Kidney (tissue), 22 donors: ENCODE data around the gene ZSCAN31. TPM values are rescaled to one million over a fixed set of nuclear protein-coding genes. Genes with fewer than 3 reads are reported as not detected.
A peak's percentile ranks its signal among the peaks of the same experiment; 100 is the strongest.

ENCODE experiments used
- DNase-seq, 5 donors: peaks; one replicate each; pipeline ENCODE4 v3.0.0-alpha.2; 2013 to 2020
- FAIRE-seq: peaks from 2 replicates; lab custom pipeline; 2012; peaks lifted over from hg19 to GRCh38; lab: Jason Lieb, UNC
- H3K27ac ChIP-seq, 2 donors: one replicate each; pipeline ENCODE4 v1.7.0; 2013; ENCODE audit warnings: low read depth in 2 of 2, low read length in 2 of 2, inconsistent platforms in 1 of 2
- H3K27me3 ChIP-seq: one replicate; pipeline ENCODE4 v1.7.1; 2013; ENCODE audit warnings: low read length, inconsistent platforms; ENCODE audit not compliant: control insufficient read depth, insufficient read depth
- H3K36me3 ChIP-seq, 3 donors: one replicate each; pipeline versions ENCODE4 v1.7.0 to v1.7.1; 2013; ENCODE audit warnings: low read length in 3 of 3, control low read depth in 1 of 3, inconsistent platforms in 1 of 3; ENCODE audit not compliant: insufficient read depth in 3 of 3, control insufficient read depth in 2 of 3
- H3K4me1 ChIP-seq, 3 donors: one replicate each; pipeline versions ENCODE4 v1.7.0 to v1.7.1; 2013; ENCODE audit warnings: low read length in 3 of 3, inconsistent platforms in 1 of 3, low read depth in 1 of 3; ENCODE audit not compliant: control insufficient read depth in 2 of 3, insufficient read depth in 2 of 3
- H3K4me3 ChIP-seq, 3 donors: one replicate each; pipeline versions ENCODE4 v1.7.0 to v1.8.1; 2013; ENCODE audit warnings: low read length in 3 of 3, control low read depth in 1 of 3, inconsistent platforms in 1 of 3
- H3K9ac ChIP-seq, 3 donors: one replicate each; pipeline versions ENCODE4 v1.7.0 to v1.7.1; 2013; ENCODE audit warnings: low read length in 3 of 3, control low read depth in 1 of 3, inconsistent platforms in 1 of 3
- H3K9me3 ChIP-seq, 3 donors: one replicate each; pipeline versions ENCODE4 v1.7.0 to v1.7.1; 2013; ENCODE audit warnings: low read length in 3 of 3, control low read depth in 1 of 3, inconsistent platforms in 1 of 3; ENCODE audit not compliant: control insufficient read depth in 2 of 3, insufficient read depth in 1 of 3
- CTCF ChIP-seq: IDR thresholded peaks from 3 replicates; pipeline ENCODE4 v1.5.1; 2012; ENCODE audit warnings: mild to moderate bottlenecking, moderate library complexity, borderline replicate concordance; ENCODE audit not compliant: insufficient read depth; ENCODE audit errors: extremely low read depth
- intact Hi-C: fragments of 100-400 bp; cut with DNase I; formaldehyde crosslinking; loops from one replicate; pipeline ENCODE4 v1.11.1; 2022
- long read RNA-seq, 10 donors: library from polyadenylated mRNA in 1 of 10; unstranded in 1 of 10; transcript quantifications; one replicate each; pipeline ENCODE4 v2.0.0 and lab custom pipeline, GENCODE V29; 2021 to 2026
- polyA plus RNA-seq: library from polyadenylated mRNA; stranded (reverse); fragments of 350-450 nt; fragmentation: Illumina TruSeq; extraction: RNeasy Lipid Tissue Mini Kit (QIAGEN cat#74804); gene quantifications from one replicate; pipeline ENCODE4 v1.2.3, GENCODE V29; 2014; ENCODE audit warnings: low read depth, low replicate concordance; ENCODE audit not compliant: insufficient read depth
- total RNA-seq: library from RNA; stranded (reverse); fragmentation: NEBNext Ultra II Directional; extraction: Animal tissue kit (Norgen Biotek cat#: 25700); gene quantifications from one replicate; pipeline ENCODE4 v1.2.1, GENCODE V29; 2021
- donor health status: control.
- donor health status: control.
- donor health status: control.
- donor health status: control.
- donor health status: control.
- donor health status: DM: yes; HTN: yes; CAD: no.
- donor health status: Normal renal cell carcinoma (clear cell type).

ZSCAN31 gene
- total RNA-seq (6.3 TPM), polyA plus RNA-seq (4.1 TPM)
- long read RNA-seq, donor 1, result 0 reads
- long read RNA-seq, donor 2, partial matches to known transcripts, result 0 of 3 reads
- long read RNA-seq, donor 2, other reads (novel, unspliced or antisense), result 0 of 3 reads
- long read RNA-seq, donor 3, partial matches to known transcripts, result 70 of 85 reads
- long read RNA-seq, donor 3, other reads (novel, unspliced or antisense), result 14 of 85 reads
- long read RNA-seq, donor 4, result 0 reads
- long read RNA-seq, donor 5, result 0 reads
- long read RNA-seq, donor 6, partial matches to known transcripts, result 0 of 1 reads
- long read RNA-seq, donor 6, other reads (novel, unspliced or antisense), result 0 of 1 reads
- long read RNA-seq, donor 7, partial matches to known transcripts, result 0 of 5 reads
- long read RNA-seq, donor 7, other reads (novel, unspliced or antisense), result 3 of 5 reads
- long read RNA-seq, donor 8, partial matches to known transcripts, result 8 of 8 reads
- long read RNA-seq, donor 8, other reads (novel, unspliced or antisense), result 0 of 8 reads
- long read RNA-seq, donor 9, partial matches to known transcripts, result 0 of 1 reads
- long read RNA-seq, donor 9, other reads (novel, unspliced or antisense), result 0 of 1 reads
- long read RNA-seq, donor 10, result 0 reads

- Histone ChIP-seq H3K9me3 (no peaks in the 10 kb centered on the region), H3K27ac (peak within 1 kb of the TSS; percentile 98 to 99), H3K4me1 (peaks cover 0 to 7% (median 7%) of the 10 kb centered on the region in 3 donors), H3K9ac (peak within 1 kb of the TSS; percentile 94 to 98 (median 95)), H3K36me3 (no peaks in the 10 kb centered on the region), H3K4me3 (peak within 1 kb of the TSS; percentile 86 to 96 (median 88)), H3K27me3 (no peaks in the 10 kb centered on the region)
- intact Hi-C loops, result no loop called here
- FAIRE-seq (peak; percentile 97), DNase-seq (peak; percentile 93 to 99 (median 97))
- no peak for TF ChIP-seq CTCF
These were observed at the start of gene ZSCAN31 for GRCh38 chr6:28335564-28336283. Gene ZSCAN31 (minus strand): TSS chr6:28336148. CDS start chr6:28329683, 6,465 bp downstream.

GRCh38 chr6:28384143-28384533 lies 48.2 kb upstream of the ZSCAN31 start:
- intact Hi-C loops, result no loop called here
- DNase-seq (no peak), FAIRE-seq (no peak)
- Histone ChIP-seq H3K4me3 (no peak overlapping the region), H3K4me1 (no peaks in the 10 kb centered on the region), H3K27ac (no peak overlapping the region), H3K9me3 (no peaks in the 10 kb centered on the region), H3K36me3 (peaks cover 3 to 18% (median 6%) of the 10 kb centered on the region in 3 donors), H3K9ac (no peak overlapping the region), H3K27me3 (no peaks in the 10 kb centered on the region)
- no peak for TF ChIP-seq CTCF

- peak; percentile 40 for TF ChIP-seq CTCF
- Histone ChIP-seq H3K27ac (peak overlapping the region; percentile 65 to 78), H3K36me3 (peaks cover 3 to 15% (median 3%) of the 10 kb centered on the region in 3 donors), H3K9ac (peak overlapping the region; percentile 11 to 70 (median 67)), H3K27me3 (no peaks in the 10 kb centered on the region), H3K4me3 (peak overlapping the region; percentile 71 to 89 (median 82)), H3K9me3 (no peaks in the 10 kb centered on the region), H3K4me1 (no peaks in the 10 kb centered on the region)
- intact Hi-C loops, result no loop called here
- peak; percentile 90 to 95 (median 93) for DNase-seq
- FAIRE-seq, result no peak
These were observed 47.5 kb upstream of the ZSCAN31 start for GRCh38 chr6:28383235-28384142.
